Neural progenitor cell (in vitro differentiated cells): ENCODE measurements around the gene MAP3K4.

Source experiments
- CTCF ChIP-seq: fragments of 200-600 bp; sonication (generic); IDR thresholded peaks from 2 replicates; pipeline ENCODE4 v1.5.1; 2017; ENCODE audit warnings: antibody characterized with exemption, mild to moderate bottlenecking
- EZH2 ChIP-seq: fragments of 200-600 bp; sonication (generic); IDR thresholded peaks from 2 replicates; pipeline ENCODE4 v1.6.1; 2017; ENCODE audit warnings: antibody characterized with exemption, mild to moderate bottlenecking, moderate library complexity

DNA sequence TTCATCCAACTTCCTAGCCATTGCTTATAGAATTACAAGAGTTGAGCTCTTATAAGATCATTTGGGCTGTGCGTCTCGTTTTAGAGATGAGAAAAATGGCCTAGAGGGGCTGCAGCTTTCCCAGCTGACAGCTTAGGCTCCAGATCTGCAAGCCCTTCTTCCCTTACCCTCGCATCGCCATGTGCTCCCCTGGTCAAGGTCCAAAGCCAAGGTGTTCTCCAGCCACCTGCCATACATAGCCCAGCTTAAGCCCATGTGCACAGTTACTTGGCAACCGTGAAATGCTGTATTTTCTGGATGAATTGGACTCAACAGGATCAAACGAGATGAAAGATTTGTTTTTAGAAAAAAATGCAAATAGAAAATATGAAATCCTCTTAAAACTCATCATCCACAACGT lies 7.9 kb downstream of the MAP3K4 start:
- no peak for TF ChIP-seq EZH2
- no peak for TF ChIP-seq CTCF
